ENCODE results near the gene NLGN1.

The NLGN1 gene

DNA sequence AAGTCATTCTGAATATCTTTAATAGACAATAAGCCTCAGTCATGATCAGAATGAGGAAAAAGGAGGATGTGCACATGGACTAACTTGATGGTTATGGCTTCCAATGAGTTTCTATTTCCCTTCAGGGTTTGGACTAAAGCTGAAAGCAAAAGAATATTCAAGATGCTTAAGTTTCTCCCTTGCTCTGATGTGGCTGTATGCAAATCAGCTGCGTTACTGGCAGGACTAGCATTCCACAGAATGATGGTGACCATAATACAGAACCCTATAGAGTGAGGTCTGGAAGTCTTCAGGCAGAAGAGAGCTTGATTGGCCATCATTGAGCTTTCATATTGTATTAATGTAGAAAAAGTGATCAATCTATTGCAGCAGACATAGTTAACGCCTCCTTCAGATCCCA lies 466.0 kb downstream of the NLGN1 start:
- no peak for DNase-seq

DNA sequence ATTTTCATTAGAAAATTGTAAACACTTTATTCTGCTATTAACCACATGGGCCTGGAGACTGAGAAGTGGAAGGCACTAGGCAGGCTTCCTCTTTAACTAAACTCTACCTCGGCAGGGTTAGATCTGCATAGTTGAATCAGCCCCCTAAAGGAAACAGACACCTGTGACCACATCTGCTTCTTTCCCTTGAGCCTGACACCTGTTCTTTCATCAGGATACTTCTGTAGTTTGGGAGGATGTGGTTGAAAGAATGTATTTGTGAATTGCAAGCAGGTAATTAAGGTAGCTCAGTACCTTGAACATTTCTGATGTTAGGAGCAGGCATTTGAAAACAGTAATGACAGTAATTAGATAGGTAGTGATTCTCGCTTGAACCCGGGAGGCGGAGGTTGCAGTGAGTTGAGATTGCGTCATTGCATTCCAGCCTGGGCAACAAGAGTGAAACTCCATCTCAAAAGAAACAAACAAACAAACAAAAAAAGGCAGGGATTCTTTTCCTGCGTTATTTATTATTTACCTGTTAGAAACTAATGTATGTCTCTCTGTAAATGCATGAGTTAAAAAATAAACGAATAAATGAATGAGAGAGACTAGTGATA lies 468.5 kb downstream of the NLGN1 start:
- DNase-seq: no peak

DNA sequence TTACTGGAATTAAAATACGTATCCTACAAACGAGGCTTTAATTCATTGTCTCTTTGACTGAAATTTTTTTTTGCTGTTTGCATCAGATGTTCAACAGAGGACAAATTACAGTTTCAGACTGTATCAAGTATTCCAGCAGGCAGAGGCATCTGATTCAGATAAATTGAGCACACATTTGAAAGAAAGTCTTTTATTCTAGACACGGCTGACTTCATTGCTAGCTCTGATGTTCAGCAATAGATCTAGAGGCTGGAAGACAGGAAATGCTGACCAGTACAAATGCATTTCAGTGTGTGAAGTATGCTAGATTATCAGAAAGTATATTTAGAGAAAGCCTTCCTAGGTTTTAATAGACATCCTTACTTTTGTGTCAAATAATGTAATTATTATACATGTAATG lies 472.2 kb downstream of the NLGN1 start:
- DNase-seq: no peak

DNA sequence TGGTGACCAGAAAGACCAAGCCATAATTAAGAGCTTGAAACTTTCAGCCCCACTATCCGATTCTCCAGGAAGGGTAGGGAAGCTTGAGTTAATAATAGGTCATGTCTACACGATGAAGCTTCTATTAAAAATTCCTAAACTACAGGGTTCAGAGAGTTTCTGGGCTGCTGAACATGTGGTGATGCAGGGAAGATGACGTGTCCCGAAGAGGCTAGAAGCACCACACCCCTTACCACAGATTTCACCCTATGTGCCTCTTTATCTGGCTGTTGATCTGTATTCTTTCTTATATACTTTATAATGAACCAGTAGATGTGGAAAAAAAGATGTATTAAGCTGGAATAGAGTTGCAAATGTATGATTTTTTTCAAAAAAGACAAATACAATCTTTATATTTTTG lies 473.4 kb downstream of the NLGN1 start:
- no peak for DNase-seq

DNA sequence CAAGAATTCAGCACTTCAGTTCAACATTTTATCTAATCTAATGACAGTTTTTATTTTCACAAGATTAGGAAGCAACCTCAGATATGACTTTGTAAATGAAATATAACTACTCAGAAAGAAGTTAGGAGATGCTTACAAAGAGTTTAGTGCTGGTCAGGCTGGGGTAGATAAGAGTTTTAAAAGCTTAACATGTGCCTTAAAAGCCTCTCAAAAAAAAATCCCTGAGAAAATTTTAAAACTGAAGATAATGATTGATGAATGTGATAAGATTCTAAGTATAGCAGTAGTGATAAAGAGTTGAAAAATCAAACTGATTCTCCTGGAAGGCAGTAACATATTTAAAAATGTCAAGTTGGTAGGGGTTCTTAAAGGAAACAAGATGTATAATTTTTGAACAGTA lies 478.2 kb downstream of the NLGN1 start:
- no peak for DNase-seq

DNA sequence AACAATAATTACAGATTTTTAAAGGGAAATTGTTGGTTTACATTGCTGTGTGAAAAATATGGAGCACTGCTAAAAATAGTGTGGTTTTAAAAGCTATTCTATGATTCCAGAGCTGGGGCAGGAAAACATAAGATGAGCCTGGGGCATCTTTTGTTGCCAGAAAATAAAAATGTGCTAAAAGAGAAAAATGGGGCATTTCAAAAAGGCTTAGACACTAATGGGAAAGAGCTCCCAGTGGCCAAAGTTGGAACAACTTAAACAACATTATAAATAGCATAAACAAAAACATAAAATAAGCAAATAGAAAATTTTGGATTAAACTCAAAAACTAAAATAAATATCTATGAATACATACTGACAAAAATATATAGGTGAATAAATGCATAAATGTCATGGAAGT lies 478.9 kb downstream of the NLGN1 start:
- no peak for DNase-seq

DNA sequence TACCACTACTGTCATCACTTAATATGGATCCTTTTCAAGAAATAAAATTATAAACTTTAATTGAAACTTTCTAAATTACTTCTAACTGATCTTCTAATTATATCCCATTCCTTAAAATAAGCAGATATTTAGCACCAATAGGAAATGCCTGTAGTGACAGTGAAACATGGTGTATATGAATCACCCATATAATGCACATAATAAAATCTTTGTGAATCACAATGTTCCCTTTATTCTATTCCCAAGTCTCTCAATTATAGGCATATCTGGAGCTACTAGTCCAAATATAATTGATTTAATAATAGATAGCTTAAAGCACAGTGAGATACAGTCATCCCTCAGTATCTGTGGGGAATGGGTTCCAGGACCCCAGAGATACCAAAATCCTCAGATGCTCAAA lies 490.3 kb downstream of the NLGN1 start:
- DNase-seq: no peak

DNA sequence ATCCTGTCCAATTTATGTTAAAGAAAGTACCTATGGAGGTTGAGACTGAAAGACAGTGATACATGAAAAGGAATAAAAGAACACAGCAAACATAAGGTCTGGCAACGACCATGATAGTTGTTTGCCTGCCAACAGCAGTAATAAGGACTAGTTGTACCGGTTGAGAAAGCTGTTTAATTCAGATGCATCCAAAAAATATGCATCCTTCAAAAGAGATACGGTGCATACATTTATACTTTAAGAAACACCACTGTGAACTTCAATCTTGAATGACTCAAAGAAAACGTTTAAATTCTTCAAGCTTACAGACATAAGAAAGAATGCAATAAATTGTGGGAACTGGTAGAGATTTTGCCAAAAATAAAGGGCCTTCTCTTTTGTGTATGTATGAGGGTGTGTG lies 492.1 kb downstream of the NLGN1 start:
- no peak for DNase-seq

DNA sequence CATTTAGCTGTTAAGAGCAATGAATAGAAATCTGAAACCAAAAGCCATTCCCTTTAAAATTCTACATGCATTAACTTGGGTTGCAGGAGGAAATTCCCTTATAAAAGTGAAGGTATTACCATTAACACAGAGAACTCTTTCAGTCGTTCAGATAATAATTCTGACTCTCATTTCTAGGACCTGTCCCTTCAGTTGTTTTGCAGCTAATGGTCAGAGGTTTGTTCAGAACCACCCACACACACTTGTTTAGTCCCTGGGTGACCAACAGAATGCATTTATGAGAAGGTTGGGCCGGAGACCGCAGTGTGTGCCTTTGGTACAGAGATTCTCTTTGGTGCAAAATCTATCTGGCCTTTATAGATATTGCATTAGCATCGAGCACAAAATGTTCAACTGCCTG lies 492.5 kb downstream of the NLGN1 start:
- DNase-seq: no peak

DNA sequence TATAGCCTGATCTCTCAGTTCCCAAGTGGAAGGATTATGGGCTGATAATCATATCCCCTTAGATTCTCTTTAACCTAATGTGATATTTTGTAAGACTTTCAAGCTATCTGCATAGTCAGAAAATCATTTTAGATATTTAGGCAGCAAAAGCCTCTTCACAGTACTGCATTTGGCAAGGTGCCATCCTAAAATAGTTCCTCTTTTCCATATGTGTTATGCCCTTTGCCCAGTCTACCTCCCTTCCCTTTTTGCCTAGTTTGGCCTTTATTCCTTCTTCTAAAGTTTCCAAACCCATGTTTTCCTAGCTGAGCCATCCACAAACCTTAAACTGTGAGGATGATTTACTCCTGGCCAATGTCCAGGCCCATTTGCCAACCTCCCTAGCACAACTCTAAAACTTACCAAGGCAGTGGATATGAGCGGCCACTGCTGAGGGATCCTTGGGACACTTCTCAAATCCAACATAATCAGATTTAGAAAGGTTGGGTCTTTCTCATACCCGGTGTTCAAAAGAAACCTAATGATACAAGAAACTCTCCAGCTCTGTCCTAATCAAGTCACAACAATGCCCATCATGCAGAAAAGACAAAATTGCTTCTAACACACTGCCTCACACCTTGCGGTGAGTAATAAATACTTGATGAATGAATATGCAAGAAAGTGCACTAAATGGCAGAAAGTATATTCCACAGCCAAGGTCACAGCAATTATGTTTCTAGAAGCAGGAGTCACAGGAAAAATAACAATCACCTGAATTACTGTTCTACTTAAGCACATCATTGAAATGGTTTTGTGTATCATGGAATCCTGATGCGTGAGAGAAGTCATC lies 493.9 kb downstream of the NLGN1 start:
- DNase-seq: no peak

DNA sequence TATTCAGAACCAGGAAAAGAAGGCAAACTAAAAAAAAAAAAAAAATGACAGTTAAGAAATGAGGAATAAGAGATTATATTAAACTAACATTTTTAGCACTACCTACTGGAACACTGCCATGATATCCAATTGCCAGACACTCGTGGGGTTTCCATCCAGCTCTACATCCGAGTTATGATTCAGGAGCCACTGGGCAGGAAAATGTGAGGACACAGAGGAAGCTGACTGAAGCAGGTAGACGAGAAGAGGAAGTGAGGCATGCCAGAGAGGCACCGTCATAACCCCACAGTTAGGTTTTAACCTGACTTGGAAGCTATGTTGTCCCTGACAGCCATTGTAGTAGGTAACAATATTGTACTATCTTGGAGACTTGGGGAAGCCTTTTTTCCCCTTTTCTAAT lies 495.0 kb downstream of the NLGN1 start:
- DNase-seq: no peak

DNA sequence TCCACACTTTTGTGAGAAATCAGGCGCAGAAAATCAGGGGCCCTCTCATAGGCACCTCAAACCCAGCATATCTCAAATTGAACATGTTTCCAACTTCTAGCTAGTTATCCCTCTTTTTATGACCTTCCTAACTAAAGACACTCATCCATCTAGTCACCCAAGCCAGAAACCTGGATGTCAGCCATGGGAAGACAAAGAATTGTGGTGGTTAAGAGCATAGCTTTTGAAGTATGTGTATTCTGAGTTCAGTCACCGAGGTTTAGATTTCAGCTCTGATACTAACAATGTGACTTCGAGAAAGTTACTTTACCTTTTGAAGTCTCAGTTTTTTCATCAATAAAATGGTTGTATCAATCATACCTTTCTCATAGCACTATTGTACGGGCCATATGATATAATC lies 495.5 kb downstream of the NLGN1 start:
- DNase-seq: no peak

DNA sequence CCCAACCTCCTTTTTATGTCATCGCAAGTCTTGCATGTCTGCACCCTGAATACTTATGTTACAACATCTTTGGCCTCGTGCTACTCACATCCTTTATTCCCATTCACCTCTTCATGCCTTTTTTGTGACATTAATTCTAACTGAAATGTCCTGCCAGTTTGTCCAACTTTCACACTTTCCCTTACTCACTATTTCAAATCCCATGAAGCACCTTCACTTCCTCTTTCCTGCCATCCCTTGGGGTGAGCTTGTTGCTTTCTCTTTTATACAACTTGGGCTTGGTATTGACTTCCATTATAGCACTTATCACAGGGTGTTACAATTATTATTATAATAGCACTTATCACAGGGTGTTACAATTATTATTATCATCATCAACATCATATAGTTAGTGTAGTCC lies 496.3 kb downstream of the NLGN1 start:
- no peak for DNase-seq

DNA sequence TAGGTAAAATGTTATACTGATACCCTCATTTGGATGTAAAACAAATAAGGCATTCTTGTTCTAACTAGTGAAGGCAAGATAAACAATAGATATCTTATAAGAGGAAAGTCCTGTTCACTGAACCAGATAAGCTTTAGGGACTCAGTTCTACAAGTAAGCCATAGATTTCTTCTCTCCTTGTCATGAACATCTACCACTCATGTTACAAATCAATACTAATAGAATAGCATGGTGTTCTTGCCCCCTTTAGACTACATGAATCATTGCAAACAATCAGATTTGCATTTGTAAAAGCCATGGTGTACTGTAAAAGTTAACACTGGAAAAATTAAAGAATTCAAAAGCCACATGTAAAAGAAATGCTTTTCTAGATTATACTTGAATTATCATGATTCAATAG lies 500.1 kb downstream of the NLGN1 start:
- no peak for DNase-seq

DNA sequence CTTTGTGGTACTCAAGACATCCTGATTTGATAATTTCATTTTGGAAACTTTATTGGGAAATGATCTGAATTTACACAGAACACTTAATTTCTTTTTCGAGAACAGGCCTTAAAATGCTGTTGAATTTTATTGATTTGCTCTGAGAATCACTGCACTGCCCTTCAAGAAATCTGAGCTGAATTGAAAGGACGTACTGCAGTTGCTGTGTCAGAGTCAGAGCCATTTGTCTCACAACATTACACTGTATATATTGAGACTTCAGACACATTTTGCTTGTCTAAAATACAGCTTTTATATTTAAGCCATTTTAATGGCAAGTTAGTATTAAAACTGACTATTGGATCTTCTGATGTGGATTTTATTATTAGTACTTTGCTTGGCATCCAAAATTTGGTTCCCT lies 504.1 kb downstream of the NLGN1 start:
- no peak for DNase-seq

DNA sequence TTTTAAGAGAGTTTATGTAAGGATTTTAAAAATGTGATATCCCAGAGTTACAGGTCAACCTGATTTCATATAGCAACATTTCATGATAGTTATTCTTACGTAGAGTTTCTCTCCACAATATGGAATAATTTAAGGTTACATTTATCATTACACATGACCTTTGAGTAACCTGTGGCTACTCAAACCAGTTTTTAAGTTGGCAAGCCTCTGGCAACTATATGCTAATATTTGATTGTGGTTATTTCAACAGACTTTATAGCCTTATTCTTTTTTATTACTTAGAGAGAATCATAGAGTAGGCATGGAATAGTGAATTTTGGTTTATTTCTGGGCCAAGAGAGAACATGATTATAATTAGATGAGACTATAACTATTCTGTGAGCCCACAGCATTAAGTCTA lies 504.9 kb downstream of the NLGN1 start:
- DNase-seq: no peak

DNA sequence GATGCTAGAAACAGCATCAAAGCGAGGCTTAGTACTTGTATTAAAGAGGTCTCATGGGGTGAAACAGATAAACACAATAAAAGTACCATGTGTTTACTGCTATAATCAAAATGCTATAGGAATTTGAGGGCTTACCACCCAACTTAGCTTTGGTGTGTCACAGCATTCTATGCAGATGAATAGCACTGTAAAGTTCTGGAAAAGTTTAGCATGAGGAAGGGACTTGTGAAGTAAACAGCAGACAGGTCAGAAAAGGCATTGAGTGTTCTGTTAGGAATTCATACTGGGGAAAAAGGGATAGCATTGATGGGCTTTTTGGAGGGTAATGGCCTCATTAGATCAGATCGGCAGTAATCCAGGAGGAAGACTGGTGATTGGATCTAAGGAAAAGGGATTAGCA lies 505.3 kb downstream of the NLGN1 start:
- DNase-seq: no peak

DNA sequence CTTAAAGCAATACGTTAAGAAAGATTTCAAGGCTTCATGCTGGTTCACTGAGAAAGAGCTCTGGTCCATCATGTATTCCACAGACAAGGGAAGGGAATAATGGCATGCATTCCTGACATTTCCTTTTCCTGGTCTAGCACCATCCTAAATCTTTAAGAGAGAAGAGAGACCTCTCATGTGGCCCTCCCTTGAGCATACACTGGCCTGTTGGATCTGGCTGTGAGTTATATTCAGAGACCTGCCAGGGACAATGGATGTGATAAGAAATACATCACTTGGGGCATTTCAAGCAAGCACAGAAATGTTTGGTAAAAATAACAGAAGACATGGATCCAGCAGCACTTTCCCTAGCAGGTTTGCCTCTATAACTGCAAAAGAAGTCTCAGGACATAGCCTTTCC lies 507.8 kb downstream of the NLGN1 start:
- DNase-seq: no peak

DNA sequence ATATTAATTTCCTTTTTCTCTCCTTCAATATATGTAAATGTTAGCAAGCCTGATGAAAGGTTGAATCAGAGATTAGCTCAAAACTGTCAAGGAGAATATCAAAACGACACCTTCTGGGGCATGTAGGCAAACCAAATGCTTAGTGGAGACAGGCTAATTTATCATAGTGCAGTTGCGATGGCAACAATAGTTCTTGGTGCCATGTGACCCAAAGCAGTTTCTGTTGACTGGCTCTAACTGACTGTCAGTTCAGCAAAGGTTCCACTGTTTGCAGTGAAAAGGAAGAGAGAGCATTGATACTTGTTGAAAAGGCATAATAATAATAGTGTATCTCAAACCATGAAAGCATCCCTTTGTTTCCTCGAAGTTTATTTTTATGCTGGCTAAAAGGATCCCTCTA lies 513.9 kb downstream of the NLGN1 start:
- DNase-seq: peak; percentile 81

DNA sequence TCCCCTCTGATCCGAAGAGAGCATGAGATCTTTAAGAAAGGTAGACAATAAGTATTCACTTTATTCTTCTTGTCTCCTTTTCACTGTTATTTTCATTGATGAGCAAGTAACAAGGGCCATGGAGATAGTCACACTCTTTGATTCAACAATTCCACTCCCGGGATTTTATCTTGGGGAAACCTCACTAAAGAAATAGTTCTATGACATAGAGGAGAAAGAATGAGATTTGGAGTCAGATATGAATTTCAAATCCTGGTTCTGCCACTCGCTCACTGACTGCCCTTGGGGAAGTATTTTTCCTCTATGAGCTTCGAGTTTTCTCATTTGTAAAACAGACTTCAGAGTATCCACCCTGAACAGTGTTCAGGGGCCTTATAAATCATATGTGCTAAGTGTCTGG lies 514.6 kb downstream of the NLGN1 start:
- no peak for DNase-seq

DNA sequence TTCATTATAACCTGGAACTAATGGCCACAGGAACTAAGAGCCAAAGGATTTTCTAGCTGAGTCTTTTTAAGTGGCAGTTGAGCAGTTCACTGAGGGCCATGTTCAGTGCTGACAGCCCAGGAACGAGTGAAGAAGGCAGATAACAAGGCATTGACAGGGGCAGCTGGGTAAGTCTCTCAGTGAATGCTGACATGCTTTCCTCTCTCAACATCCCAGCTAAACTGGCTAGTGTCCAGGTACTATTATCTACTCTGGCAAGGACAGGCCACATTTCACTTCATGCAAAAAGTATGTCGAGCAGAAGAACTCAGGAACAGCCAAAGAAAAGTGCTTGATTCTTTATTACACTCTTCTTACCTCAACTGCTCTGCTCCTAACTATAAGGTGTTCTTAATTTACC lies 515.9 kb downstream of the NLGN1 start:
- no peak for DNase-seq

DNA sequence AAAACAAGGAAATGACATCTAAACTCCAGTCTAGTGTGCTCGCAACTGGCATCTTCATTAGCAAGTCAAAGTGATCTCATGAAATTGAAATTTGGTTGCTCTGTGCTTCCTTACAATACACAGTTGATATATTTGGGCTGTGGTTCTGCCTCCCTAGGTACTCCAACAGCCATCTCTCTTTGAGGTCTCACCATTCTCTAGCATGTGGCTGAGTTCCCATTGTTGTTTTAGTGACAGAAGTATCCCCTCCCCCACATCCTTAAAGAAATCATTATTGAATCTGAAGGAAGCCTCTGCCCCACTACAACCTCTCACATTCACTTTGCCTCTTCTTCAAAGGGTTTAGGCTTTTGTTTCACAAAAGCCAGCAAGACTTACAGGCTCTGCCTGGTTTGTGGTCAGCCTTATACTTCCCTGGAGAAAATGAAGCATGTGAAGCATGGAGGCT lies 516.5 kb downstream of the NLGN1 start:
- DNase-seq: no peak

DNA sequence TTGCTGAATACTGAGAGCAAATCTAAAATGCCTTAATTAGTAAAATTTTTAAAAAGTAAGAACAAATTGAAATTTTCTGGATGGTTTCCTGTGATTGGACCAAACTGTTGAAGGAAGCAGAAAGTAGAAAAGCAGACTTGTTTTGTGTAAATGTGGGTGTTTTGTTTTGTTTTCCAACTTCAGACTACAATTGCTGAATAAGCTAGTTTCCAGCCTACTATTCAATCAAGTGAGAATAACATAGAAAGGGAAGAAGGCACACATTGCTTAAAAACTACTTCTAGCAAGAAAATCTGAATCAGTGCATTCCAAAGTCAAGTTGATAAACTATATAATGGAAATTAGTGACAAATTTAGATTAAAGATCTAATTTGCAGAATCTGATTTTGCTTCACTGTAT lies 519.3 kb downstream of the NLGN1 start:
- no peak for DNase-seq

DNA sequence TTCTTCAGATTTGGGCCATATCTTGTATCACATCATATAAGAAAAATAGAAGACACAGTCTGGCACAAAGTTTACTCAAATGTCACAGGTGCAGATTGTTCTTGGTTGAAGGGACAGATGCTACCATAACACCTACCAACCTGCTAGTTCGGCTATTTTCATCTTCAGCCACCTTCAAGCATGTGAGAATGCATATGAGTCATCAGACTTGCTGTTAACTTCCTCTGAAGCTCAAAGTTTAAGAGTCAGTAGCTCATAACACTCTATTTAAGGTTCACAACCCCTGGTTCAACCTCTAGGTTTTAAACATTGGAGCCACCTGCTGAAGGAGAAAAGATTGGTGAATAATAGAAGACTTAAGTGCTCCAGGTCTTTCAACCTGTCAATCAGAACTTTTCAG lies 522.8 kb downstream of the NLGN1 start:
- no peak for DNase-seq

DNA sequence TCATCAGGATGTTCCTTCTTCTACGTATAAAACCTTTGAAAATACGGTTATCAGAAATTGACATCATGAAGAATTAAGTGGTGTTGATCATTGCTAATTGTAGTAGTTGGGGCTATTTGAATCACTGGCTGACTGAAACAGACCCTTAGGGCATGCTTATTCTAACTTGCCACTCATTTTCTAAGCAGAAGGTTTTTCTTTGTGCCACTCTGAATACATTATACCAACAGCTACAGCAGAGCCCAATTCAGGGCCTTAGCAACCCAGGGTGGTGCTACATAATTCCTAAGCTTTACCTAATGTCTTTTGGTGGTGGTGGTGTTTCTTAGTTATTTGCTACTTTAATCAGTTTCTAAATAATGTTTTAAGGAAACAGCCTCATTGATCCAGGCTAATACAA lies 524.2 kb downstream of the NLGN1 start:
- DNase-seq: peak; percentile 84
